OCI-LY7 (cell line): ENCODE measurements around the gene PDE2A. TPM values are rescaled to one million over a fixed set of nuclear protein-coding genes. Genes with fewer than 3 reads are reported as not detected.

Experiments
- BruUV-seq: library from RNA; stranded (reverse); fragments of 400-500 nt; replicated peaks from 2 replicates; lab custom pipeline; 2021; lab: Mats Ljungman, UMichigan
- CTCF ChIA-PET: fragments of 300-600 bp; sonication (Branson Sonifier 250); formaldehyde crosslinking; loops from one replicate; lab custom pipeline; 2022; ENCODE audit warnings: antibody characterized with exemption; ENCODE audit not compliant: unreplicated experiment; lab: Charles Lee
- POLR2A ChIA-PET: fragments of 300-600 bp; sonication (Branson Sonifier 250); formaldehyde crosslinking; loops from one replicate; lab custom pipeline; 2022; ENCODE audit warnings: antibody characterized with exemption; lab: Charles Lee
- DNase-seq: peaks from one replicate; pipeline ENCODE4 v3.0.0-alpha.2; 2015; ENCODE audit warnings: low spot score
- H2AFZ ChIP-seq: fragments of 200-600 bp; sonication (generic), shearing (Covaris generic); 2 replicates; pipeline ENCODE4 v1.6.1; 2014; ENCODE audit warnings: mild to moderate bottlenecking, antibody characterized with exemption, low read length, moderate library complexity
- H3K27ac ChIP-seq: fragments of 200-600 bp; sonication (generic); 2 replicates; pipeline ENCODE4 v1.5.1; 2014; ENCODE audit warnings: mixed run types, low read depth, mild to moderate bottlenecking, moderate library complexity, low read length, inconsistent platforms; ENCODE audit not compliant: poor library complexity, severe bottlenecking
- H3K36me3 ChIP-seq: fragments of 200-600 bp; sonication (generic); 2 replicates; pipeline ENCODE4 v1.6.1; 2014; ENCODE audit warnings: mild to moderate bottlenecking, antibody characterized with exemption, low read length, moderate library complexity, mixed read lengths; ENCODE audit not compliant: insufficient read depth
- H3K4me1 ChIP-seq: fragments of 200-600 bp; sonication (generic); 2 replicates; pipeline ENCODE4 v1.5.1; 2014; ENCODE audit warnings: mild to moderate bottlenecking, low read length; ENCODE audit not compliant: insufficient read depth, poor library complexity, severe bottlenecking
- H3K4me2 ChIP-seq: fragments of 200-600 bp; sonication (generic); 2 replicates; pipeline ENCODE4 v1.6.1; 2014; ENCODE audit warnings: mild to moderate bottlenecking, low read length
- H3K4me3 ChIP-seq: fragments of 200-600 bp; sonication (generic); 2 replicates; pipeline ENCODE4 v1.5.1; 2014; ENCODE audit warnings: mild to moderate bottlenecking, low read depth, low read length; ENCODE audit not compliant: poor library complexity, severe bottlenecking
- H3K79me2 ChIP-seq: fragments of 200-600 bp; sonication (generic); 2 replicates; pipeline ENCODE4 v1.6.1; 2016; ENCODE audit warnings: low read depth, mild to moderate bottlenecking, low read length, moderate library complexity, mixed read lengths; ENCODE audit not compliant: insufficient read depth
- H3K9me2 ChIP-seq: fragments of 200-600 bp; sonication (generic); 2 replicates; pipeline ENCODE4 v1.6.1; 2016; ENCODE audit warnings: mild to moderate bottlenecking, low read length, mixed read lengths; ENCODE audit not compliant: insufficient read depth
- H3K9me3 ChIP-seq: fragments of 200-600 bp; sonication (generic); 2 replicates; pipeline ENCODE4 v1.6.1; 2014; ENCODE audit warnings: mild to moderate bottlenecking, mixed run types, low read length, mixed read lengths
- H4K20me1 ChIP-seq: fragments of 200-600 bp; sonication (generic); 2 replicates; pipeline ENCODE4 v1.6.1; 2014; ENCODE audit warnings: mild to moderate bottlenecking, antibody characterized with exemption, low read length, moderate library complexity, mixed read lengths; ENCODE audit not compliant: insufficient read depth
- CTCF ChIP-seq: fragments of 200-600 bp; sonication (generic); conservative IDR thresholded peaks from 2 replicates; pipeline ENCODE4 v1.5.1; 2014; ENCODE audit warnings: mild to moderate bottlenecking, antibody characterized with exemption, low read length, moderate library complexity, mixed read lengths
- EZH2phosphoT487 ChIP-seq: fragments of 200-600 bp; sonication (generic); IDR thresholded peaks from 2 replicates; pipeline ENCODE4 v1.6.1; 2018; ENCODE audit warnings: low read depth, borderline replicate concordance, mild to moderate bottlenecking, mixed run types, antibody characterized with exemption, low read length, moderate library complexity, mixed read lengths
- intact Hi-C: fragments of 100-400 bp; cut with micrococcal nuclease; formaldehyde crosslinking; loops from one replicate; pipeline ENCODE4 v1.10.0; 2022; ENCODE audit not compliant: unreplicated experiment
- total RNA-seq, 2 experiments: library from RNA; depleted of rRNA in 1 of 2; stranded (reverse); fragments of >200 nt in 1 of 2; shearing (Covaris generic) in 1 of 2; gene quantifications; 2 replicates each; pipeline ENCODE4 v1.2.3, GENCODE V29; 2014 to 2022

Gene PDE2A
- total RNA-seq, 2 experiments from 2014 or later, result 0.68 TPM; not detected in 1

GRCh38 chr11:72647882-72648281 is 26.3 kb downstream of the PDE2A start:
- no peak overlapping the region for H3K4me3 ChIP-seq
- BruUV-seq, result no TSS peak
- no peaks in the 10 kb centered on the region for H3K9me3 ChIP-seq
- H3K4me2 ChIP-seq, result no peak overlapping the region
- intact Hi-C loops, result loop anchor here (10.0 kb wide), 1 partner anchor 173 kb away; no protein-coding TSS in a partner anchor
- H3K9me2 ChIP-seq, result no peaks in the 10 kb centered on the region
- no peak for DNase-seq
- no peak for TF ChIP-seq EZH2phosphoT487
- TF ChIP-seq CTCF, result no peak
- H4K20me1 ChIP-seq, result no peaks in the 10 kb centered on the region; the same call in 1 of the 2 replicates
- ChIA-PET CTCF (no interaction called here), POLR2A (no interaction called here)
- no peaks in the 10 kb centered on the region for H3K79me2 ChIP-seq
- no peak overlapping the region for H2AFZ ChIP-seq
- no peaks in the 10 kb centered on the region for H3K36me3 ChIP-seq
- H3K27ac ChIP-seq, result no peak overlapping the region
- H3K4me1 ChIP-seq, result no peaks in the 10 kb centered on the region

- ChIA-PET POLR2A (interaction anchor here (0.7 kb wide), 1 partner anchor 32 kb away, joined by 3 read pairs; no protein-coding TSS in a partner anchor), CTCF (no interaction called here)
- no peaks in the 10 kb centered on the region for H3K79me2 ChIP-seq
- H3K4me1 ChIP-seq, result no peaks in the 10 kb centered on the region
- H2AFZ ChIP-seq, result no peak overlapping the region
- H3K4me3 ChIP-seq, result no peak overlapping the region
- no peak overlapping the region for H3K27ac ChIP-seq
- no TSS peak for BruUV-seq
- no peaks in the 10 kb centered on the region for H3K9me3 ChIP-seq
- H4K20me1 ChIP-seq, result no peaks in the 10 kb centered on the region; the same call in 1 of the 2 replicates
- no peak for TF ChIP-seq EZH2phosphoT487
- no peak for TF ChIP-seq CTCF
- no peaks in the 10 kb centered on the region for H3K36me3 ChIP-seq
- no peak overlapping the region for H3K4me2 ChIP-seq
- intact Hi-C loops, result loop anchor here (10.0 kb wide), 1 partner anchor 172 kb away; no protein-coding TSS in a partner anchor
- no peaks in the 10 kb centered on the region for H3K9me2 ChIP-seq
- DNase-seq, result no peak
Measured at GRCh38 chr11:72646472-72646871, 27.8 kb downstream of the PDE2A start.

GRCh38 chr11:72646024-72646423 is 28.2 kb downstream of the PDE2A start:
- no TSS peak for BruUV-seq
- no peak overlapping the region for H3K27ac ChIP-seq
- H3K79me2 ChIP-seq, result no peaks in the 10 kb centered on the region
- TF ChIP-seq EZH2phosphoT487, result no peak
- no peak for TF ChIP-seq CTCF
- H3K4me3 ChIP-seq, result no peak overlapping the region
- DNase-seq, result no peak
- intact Hi-C loops, result loop anchor here (10.0 kb wide), 1 partner anchor 171 kb away; no protein-coding TSS in a partner anchor
- H4K20me1 ChIP-seq, result no peaks in the 10 kb centered on the region; the same call in 1 of the 2 replicates
- no peaks in the 10 kb centered on the region for H3K9me2 ChIP-seq
- no peaks in the 10 kb centered on the region for H3K9me3 ChIP-seq
- H2AFZ ChIP-seq, result no peak overlapping the region
- ChIA-PET POLR2A (interaction anchor here (0.7 kb wide), 1 partner anchor 33 kb away, joined by 3 read pairs; no protein-coding TSS in a partner anchor), CTCF (no interaction called here)
- no peaks in the 10 kb centered on the region for H3K36me3 ChIP-seq
- no peak overlapping the region for H3K4me2 ChIP-seq
- H3K4me1 ChIP-seq, result no peaks in the 10 kb centered on the region
